GM19397 (cell line): ENCODE data around the gene SLC22A3.
"Not testable (repeated sequence)": the region's sequence is repeated elsewhere in the genome, so short reads cannot be mapped to it uniquely, and the experiment has no call there.

Source experiments
- ATAC-seq: cut with Tn5 transposase; IDR thresholded peaks from one replicate; pipeline ENCODE4 v1.9.1; 2021; ENCODE audit warnings: mild to moderate bottlenecking, moderate library complexity; ENCODE audit not compliant: unreplicated experiment

Gene SLC22A3

GRCh38 chr6:160367798-160368547 lies 19.8 kb downstream of the SLC22A3 start:
- no peak for ATAC-seq

DNA sequence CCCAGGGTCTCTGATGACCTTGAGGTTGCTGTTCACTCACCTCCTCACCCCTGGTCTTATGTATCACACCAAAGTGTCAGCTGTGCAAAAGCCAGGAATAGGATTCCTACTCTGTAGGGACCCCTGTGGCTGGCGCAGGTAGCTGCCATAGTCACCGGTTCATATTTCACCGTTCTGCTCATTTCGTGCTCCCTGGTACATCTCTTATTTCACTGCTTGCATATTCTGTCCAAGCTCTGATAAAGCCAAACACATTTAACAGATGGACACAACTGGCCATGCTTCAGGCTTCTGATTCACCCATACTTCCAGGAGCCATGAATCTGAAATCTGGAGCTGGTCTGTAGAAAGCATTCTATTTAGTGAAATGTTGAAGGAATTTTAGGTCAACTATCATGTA lies 20.5 kb downstream of the SLC22A3 start:
- ATAC-seq: no peak

- not testable (repeated sequence) for ATAC-seq
These were observed 25.4 kb downstream of the SLC22A3 start for GRCh38 chr6:160373601-160374000.

- no peak for ATAC-seq
These were observed 26.8 kb downstream of the SLC22A3 start for GRCh38 chr6:160374836-160375560.

DNA sequence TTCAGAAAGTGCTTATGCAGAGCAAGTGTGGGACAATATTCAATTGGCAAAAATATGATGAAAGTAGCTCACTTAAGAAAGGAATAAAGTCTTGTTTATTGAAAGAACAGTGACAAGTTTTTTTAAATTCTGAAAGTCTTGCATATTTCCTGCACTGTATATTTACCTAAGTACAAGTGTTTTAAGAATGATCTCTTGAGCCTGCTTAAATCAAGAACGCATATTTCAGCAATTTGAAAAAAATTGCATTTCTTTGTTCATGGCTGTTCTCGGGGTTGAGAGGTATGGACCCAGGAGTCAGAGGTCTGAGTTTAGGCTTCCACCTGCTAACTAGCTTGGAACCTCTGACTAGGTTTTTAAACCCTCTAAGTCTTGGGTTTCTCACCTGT lies 27.4 kb downstream of the SLC22A3 start:
- no peak for ATAC-seq

- ATAC-seq: no peak
These were observed 28.3 kb downstream of the SLC22A3 start for GRCh38 chr6:160376445-160376844.

GRCh38 chr6:160378218-160378617 lies 30.0 kb downstream of the SLC22A3 start:
- ATAC-seq: no peak

DNA sequence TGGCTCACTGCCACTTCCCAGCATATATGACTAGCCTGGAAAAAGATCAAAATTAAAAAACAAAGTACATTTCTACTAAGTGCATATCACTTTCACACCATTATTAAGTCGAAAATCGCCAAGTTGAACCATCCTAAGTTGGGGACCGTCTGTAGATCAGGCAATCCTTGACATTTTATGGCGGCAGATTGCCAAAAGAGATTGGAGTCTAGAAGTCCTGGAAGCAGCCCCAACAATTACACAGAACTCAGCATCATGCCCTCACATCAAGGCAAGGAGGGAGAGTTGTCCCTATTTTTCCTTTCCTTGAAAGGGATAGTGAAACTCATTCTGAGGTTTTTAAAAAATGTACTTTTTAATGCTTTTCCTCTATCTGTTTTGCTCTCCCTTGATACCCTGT lies 30.7 kb downstream of the SLC22A3 start:
- no peak for ATAC-seq

- no peak for ATAC-seq
These were observed 31.3 kb downstream of the SLC22A3 start for GRCh38 chr6:160379466-160379865.

GRCh38 chr6:160382946-160383345 lies 34.8 kb downstream of the SLC22A3 start:
- no peak for ATAC-seq

DNA sequence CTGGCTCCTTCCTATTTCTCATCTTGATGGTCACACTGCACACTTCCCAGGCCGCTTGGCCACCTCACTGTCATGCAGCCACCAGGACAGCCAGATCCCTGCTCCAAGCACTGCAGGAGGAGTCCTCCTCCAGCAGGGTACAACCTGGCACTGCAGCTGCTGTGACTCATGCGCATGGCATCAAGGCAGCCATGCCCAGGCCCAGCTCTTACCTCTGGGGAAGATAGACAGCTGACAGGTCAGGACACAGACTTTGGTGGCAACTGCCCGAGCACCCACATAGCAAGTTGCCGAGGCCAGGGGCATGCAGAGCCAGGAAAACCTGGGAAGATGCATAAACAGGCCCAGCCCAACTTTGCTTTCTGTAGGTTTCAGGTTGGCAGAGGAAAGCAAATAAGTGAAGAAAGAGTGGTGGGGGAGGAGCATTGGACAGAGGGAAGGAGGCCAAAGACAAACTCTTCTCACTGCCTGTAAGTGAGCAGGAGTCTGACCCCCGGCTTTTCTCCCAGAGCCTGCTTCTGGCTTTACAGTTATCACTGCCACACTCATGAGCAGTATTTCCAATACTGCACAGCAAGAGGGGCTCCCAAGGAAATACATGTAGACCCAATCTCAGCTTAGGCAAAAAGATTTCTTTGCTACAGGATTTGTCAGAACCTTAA lies 38.8 kb downstream of the SLC22A3 start:
- no peak for ATAC-seq

- no peak for ATAC-seq
These were observed 39.9 kb downstream of the SLC22A3 start for GRCh38 chr6:160387916-160388643.

- ATAC-seq: no peak
These were observed 40.7 kb downstream of the SLC22A3 start for GRCh38 chr6:160388922-160389321.

- no peak for ATAC-seq
These were observed 43.4 kb downstream of the SLC22A3 start for GRCh38 chr6:160391419-160392116.

DNA sequence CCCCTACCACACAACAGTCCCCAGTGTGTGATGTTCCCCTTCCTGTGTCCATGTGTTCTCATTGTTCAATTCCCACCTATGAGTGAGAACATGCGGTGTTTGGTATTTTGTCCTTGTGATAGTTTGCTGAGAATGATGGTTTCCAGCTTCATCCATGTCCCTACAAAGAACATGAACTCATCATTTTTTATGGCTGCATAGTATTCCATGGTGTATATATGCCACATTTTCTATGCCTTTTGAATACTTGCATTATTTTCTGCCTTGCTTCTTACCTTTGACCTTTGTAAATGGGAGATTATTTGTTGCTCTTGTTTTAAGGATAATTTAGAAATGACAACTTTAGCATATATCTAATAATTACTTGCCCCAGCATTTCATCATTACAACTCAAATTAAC lies 45.3 kb downstream of the SLC22A3 start:
- ATAC-seq: not testable (repeated sequence)

DNA sequence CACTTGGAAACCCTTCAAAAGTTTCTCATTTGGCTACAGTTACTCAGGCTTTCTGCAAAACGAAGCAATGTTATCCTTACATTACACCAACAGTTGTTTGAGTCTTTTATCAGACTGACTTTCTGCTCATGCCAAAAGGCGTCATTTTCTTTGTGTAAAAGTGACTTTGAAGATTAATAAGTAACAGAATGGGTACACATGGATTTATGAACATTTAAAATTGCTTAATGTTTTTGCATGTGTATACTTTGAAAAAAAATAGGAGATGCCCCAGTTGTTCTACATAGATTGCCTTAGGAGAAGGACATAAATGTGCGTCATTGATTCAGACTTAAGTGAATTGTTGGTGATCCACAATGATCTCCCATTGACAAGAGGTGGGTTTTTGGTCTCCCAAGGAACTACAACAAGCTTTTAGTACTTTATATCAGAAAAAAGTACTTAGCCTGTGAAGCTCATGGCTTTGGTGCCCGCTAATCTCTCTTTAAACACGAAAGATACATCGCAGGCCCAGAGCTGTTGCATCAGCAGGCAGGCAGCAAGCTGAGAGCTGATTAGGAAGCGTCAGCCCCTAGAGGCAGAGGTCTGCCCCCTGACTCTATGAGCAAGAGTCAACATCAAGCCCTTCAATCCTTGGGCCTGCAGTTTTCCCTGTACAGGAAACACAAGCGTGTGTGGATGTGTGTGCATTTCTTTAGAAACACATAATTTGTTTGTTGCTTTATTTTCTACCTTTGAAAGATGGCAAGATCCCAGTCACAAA lies 45.9 kb downstream of the SLC22A3 start:
- no peak for ATAC-seq

DNA sequence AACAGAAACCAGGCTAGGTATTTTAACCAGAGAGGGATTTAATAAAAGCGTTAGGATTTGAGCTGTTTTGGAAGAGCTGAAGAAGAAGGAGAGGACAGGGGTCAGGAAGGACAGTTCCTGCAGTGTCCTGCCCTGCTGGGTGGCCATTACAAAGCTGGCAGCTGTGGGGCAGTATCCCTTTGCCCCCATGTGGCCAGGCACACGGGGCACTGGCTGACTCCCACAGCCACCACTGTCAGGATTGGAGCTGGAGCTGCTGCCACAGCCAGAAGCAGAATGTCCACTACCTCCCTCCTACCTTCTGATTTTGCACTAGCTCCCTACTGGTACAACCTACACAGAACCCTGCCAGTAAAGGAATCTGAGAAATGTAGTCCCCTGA lies 46.5 kb downstream of the SLC22A3 start:
- ATAC-seq: no peak

GRCh38 chr6:160395187-160395586 lies 47.0 kb downstream of the SLC22A3 start:
- ATAC-seq: no peak

DNA sequence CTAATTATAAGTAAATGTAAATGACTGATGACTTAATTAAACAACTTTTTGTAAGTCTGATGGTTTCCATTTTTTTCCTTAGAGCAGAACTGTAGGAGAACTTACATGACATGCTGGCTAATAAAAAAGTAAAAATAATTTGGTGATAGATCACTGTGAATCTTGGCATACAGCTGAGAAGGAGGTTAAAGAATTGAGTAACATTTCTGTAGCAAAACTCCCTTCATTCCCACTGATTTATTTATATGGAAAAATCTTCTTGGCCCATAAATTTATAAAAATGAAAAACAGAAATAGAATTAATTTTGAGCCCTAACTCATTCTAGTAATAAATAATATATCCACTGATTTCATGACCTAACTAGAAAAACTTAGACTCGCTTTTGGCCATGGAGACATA lies 48.1 kb downstream of the SLC22A3 start:
- ATAC-seq: no peak

DNA sequence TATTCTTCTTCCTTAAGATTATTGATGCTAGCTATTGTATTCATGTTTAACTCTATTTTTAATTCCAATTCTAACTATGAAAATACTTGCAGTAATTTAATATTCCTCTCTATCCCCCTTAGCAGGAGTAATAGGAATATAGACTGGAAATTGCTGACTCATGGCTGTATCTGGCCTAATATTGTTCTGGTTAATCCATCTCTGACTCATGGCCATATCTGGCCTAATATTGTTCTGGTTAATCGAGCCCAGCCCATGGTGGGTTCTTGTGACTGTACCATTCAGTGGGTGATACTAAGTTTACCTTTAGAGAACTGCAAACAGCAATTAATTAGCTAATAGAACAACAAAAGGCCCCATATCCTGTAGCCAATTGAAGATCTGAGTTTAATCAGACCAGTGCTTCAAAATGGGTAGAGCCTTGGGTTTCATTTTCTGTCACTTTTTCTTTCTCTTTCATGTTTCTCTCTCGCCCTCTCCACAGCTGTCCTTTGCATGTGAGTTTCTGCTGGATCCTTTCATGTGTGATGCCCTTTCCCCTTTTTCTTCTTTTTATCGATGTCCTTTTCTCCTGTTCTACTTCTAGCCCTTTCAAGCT lies 50.6 kb downstream of the SLC22A3 start:
- ATAC-seq: peak; percentile 98
